ENCODE data around the gene AGMO.

GRCh38 chr7:15419596-15419995 is 142.2 kb downstream of the AGMO start:
- no peak for TF ChIP-seq POLR2AphosphoS5 (IDR thresholded peaks at IDR 0.05; ENCODE audit: low read depth, low read length)
- TF ChIP-seq POLR2A (IDR thresholded peaks at IDR 0.05; ENCODE audit: low read depth, low read length): no peak
- no peak for TF ChIP-seq TAF1 (IDR thresholded peaks at IDR 0.05; ENCODE audit: borderline replicate concordance, low read depth, low read length)
